Neural crest cell (in vitro differentiated cells): ENCODE data around the gene ERC2. TPM values are rescaled to one million over a fixed set of nuclear protein-coding genes. Genes with fewer than 3 reads are reported as not detected.

Experiments used
- DNase-seq: peaks from one replicate; pipeline ENCODE4 v3.0.0; 2021; ENCODE audit warnings: low read depth, mixed read lengths, low spot score
- H3K27ac Mint-ChIP-seq: one replicate; pipeline ENCODE4 v1.8.0; 2021; ENCODE audit warnings: mild to moderate bottlenecking, mixed read lengths; ENCODE audit not compliant: unreplicated experiment
- H3K27me3 Mint-ChIP-seq: 2 replicates; pipeline ENCODE4 v1.8.0; 2021; ENCODE audit warnings: low read depth, mild to moderate bottlenecking, mixed read lengths
- H3K36me3 Mint-ChIP-seq: 2 replicates; pipeline ENCODE4 v1.8.0; 2021; ENCODE audit warnings: low read depth, mild to moderate bottlenecking, mixed read lengths
- H3K4me1 Mint-ChIP-seq: 2 replicates; pipeline ENCODE4 v1.8.0; 2021; ENCODE audit warnings: mixed read lengths
- H3K4me3 Mint-ChIP-seq: one replicate; pipeline ENCODE4 v1.8.0; 2021; ENCODE audit warnings: mild to moderate bottlenecking, mixed read lengths
- H3K9me3 Mint-ChIP-seq: 2 replicates; pipeline ENCODE4 v1.8.0; 2021; ENCODE audit warnings: mixed read lengths
- total RNA-seq: library from RNA; stranded (reverse); gene quantifications from 2 replicates; pipeline ENCODE4 v1.2.1, GENCODE V29; 2021
- TF ChIP-seq, protein P1 (sequence below): fragments of 200-600 bp; sonication (generic); conservative IDR thresholded peaks from 2 replicates; pipeline ENCODE4 v1.5.0; 2021; ENCODE audit warnings: antibody characterized with exemption, mild to moderate bottlenecking

The ERC2 gene
- total RNA-seq, 1 donor from 2014 or later: 13.5 TPM

DNA sequence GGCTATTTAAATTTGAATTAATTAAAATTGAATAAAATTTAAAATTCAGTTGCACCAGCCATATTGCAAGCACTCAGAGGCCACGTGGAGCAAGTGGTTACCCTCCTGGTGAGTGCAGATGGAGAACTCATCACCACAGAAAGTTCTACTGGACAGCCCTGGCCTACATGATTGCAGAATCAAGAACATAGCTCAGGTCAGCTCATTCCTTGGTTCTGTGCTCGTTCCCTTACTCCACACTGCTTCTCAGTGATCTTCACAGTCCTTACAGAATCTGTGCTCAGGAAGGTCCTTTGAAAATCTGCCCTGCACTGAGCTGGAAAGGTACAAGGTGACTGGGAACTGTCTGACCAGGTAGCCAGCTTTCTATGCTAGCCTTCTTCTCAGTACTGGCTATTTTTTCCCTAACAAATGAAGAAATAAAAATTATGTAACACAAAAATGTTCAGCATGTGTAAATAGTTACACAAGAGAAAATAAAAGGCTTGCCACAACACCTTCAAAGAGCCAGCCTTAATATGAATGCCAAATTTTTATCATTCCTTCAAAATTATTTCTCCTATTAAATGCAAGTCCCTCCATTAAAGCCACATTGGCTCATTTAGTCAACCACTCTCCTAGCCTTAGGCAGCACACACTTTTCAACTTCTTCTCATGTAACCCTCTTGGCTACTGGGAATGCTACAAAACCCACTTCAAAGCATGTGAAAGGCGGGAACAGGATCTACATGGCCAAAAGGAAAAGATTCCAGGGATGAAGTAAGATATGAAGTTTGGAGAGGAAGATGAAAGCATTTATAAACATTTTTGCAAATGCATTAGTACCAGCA, 654.8 kb downstream of the ERC2 start:
- Mint-ChIP-seq H3K36me3 (no peaks in the 10 kb centered on the region), H3K27me3 (no peaks in the 10 kb centered on the region), H3K27ac (no peak overlapping the region), H3K9me3 (peaks cover 3% of the 10 kb centered on the region), H3K4me1 (peaks cover 6% of the 10 kb centered on the region), H3K4me3 (no peak overlapping the region)
- TF ChIP-seq, protein P1, sequence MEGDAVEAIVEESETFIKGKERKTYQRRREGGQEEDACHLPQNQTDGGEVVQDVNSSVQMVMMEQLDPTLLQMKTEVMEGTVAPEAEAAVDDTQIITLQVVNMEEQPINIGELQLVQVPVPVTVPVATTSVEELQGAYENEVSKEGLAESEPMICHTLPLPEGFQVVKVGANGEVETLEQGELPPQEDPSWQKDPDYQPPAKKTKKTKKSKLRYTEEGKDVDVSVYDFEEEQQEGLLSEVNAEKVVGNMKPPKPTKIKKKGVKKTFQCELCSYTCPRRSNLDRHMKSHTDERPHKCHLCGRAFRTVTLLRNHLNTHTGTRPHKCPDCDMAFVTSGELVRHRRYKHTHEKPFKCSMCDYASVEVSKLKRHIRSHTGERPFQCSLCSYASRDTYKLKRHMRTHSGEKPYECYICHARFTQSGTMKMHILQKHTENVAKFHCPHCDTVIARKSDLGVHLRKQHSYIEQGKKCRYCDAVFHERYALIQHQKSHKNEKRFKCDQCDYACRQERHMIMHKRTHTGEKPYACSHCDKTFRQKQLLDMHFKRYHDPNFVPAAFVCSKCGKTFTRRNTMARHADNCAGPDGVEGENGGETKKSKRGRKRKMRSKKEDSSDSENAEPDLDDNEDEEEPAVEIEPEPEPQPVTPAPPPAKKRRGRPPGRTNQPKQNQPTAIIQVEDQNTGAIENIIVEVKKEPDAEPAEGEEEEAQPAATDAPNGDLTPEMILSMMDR: no peak
- no peak for DNase-seq

DNA sequence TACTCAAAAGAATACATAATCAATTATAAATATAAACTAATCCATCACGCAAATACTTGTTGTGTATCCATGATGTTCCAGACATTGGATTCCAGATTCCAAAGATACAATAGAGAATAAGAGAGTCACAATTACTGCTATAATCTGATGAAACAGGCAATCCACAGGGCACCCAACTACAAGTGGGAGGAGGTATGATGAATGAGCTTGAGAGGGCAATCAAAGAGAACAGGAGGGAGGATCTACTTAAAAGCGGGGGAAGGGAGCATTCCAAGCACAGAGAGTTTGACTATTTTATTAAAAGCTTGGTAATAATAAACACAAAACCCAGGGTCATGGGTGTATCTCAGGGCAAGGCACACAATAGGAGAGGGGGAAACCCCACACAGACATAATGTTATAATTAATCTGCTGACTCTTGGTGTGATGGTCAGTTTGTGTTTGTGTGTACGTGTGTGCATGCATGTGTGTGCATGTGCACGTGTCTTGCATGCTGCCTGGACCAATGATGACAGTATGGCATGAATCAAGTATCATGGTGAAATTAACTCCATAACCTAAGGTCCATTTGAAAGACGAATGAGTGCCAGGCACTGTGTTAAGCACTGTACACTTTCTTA, 655.8 kb downstream of the ERC2 start:
- Mint-ChIP-seq H3K36me3 (no peaks in the 10 kb centered on the region), H3K27me3 (no peaks in the 10 kb centered on the region), H3K4me1 (peaks cover 6% of the 10 kb centered on the region), H3K27ac (no peak overlapping the region), H3K4me3 (no peak overlapping the region), H3K9me3 (peaks cover 3% of the 10 kb centered on the region)
- TF ChIP-seq, protein P1: no peak
- DNase-seq: no peak

- DNase-seq: no peak
- Mint-ChIP-seq H3K4me1 (peaks cover under 1% of the 10 kb centered on the region), H3K9me3 (no peaks in the 10 kb centered on the region), H3K27me3 (no peaks in the 10 kb centered on the region), H3K36me3 (no peaks in the 10 kb centered on the region), H3K4me3 (no peak overlapping the region), H3K27ac (no peak overlapping the region)
- TF ChIP-seq, protein P1: no peak
Observed at GRCh38 chr3:55807210-55807609, 661.1 kb downstream of the ERC2 start.

DNA sequence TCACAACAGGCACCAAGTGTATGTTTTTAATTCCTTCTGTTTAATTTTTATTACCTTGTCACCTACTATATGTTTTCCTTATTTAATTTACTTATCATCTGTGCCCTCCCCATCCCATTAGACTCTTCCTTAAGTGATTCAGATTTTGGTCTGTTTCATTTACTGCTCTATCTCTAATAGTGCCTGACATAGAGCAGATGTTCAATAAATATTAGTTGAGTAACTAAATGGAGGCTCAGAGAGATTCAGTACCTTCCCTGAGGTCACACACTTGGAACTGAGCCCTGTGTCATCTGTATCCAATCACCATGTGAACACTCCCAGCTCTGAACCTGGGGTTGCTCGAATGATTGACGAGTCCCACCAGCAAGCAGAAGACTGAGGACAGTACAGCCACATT, 663.1 kb downstream of the ERC2 start:
- H3K27ac Mint-ChIP-seq: no peak overlapping the region
- H3K9me3 Mint-ChIP-seq: no peaks in the 10 kb centered on the region
- no peaks in the 10 kb centered on the region for H3K4me1 Mint-ChIP-seq
- no peaks in the 10 kb centered on the region for H3K36me3 Mint-ChIP-seq
- TF ChIP-seq, protein P1: no peak
- H3K27me3 Mint-ChIP-seq: no peaks in the 10 kb centered on the region
- H3K4me3 Mint-ChIP-seq: no peak overlapping the region
- no peak for DNase-seq

GRCh38 chr3:55804170-55805095, 663.8 kb downstream of the ERC2 start:
- H3K27ac Mint-ChIP-seq: no peak overlapping the region
- H3K27me3 Mint-ChIP-seq: no peaks in the 10 kb centered on the region
- no peaks in the 10 kb centered on the region for H3K36me3 Mint-ChIP-seq
- TF ChIP-seq, protein P1: no peak
- H3K4me1 Mint-ChIP-seq: no peaks in the 10 kb centered on the region
- DNase-seq: no peak
- H3K9me3 Mint-ChIP-seq: peaks cover 3% of the 10 kb centered on the region
- H3K4me3 Mint-ChIP-seq: no peak overlapping the region
